SK-N-SH treated with all-trans-retinoic acid at 6 μM for 48 hours (cell line): ENCODE results near the gene TMEM63A.

ENCODE experiments used
- CREB5 ChIP-seq: fragments of 250-450 bp; sonication (Bioruptor Pico); IDR thresholded peaks from 2 replicates; pipeline ENCODE4 v1.5.1; 2020; ENCODE audit warnings: low read depth, mild to moderate bottlenecking, moderate library complexity
- ESRRG ChIP-seq: fragments of 250-450 bp; sonication (Bioruptor Pico); IDR thresholded peaks from 2 replicates; pipeline ENCODE4 v1.6.1; 2021; ENCODE audit warnings: mild to moderate bottlenecking
- RARB ChIP-seq: fragments of 250-450 bp; sonication (Bioruptor Pico); IDR thresholded peaks from 2 replicates; pipeline ENCODE4 v1.8.0; 2021; ENCODE audit warnings: mild to moderate bottlenecking, moderate library complexity
- TCF4 ChIP-seq: fragments of 250-450 bp; sonication (Bioruptor Pico); IDR thresholded peaks from 2 replicates; pipeline ENCODE4 v1.8.0; 2021; ENCODE audit warnings: mild to moderate bottlenecking, moderate library complexity, borderline replicate concordance
- TOX ChIP-seq: fragments of 250-450 bp; sonication (Bioruptor Pico); IDR thresholded peaks from 2 replicates; pipeline ENCODE4 v1.8.0; 2021; ENCODE audit warnings: mild to moderate bottlenecking, moderate library complexity, borderline replicate concordance
- TSHZ2 ChIP-seq: fragments of 250-450 bp; sonication (Bioruptor Pico); IDR thresholded peaks from 2 replicates; pipeline ENCODE4 v1.5.0; 2020; ENCODE audit warnings: mild to moderate bottlenecking, moderate library complexity
- ZFP3 ChIP-seq: fragments of 250-450 bp; sonication (Bioruptor Pico); IDR thresholded peaks from 2 replicates; pipeline ENCODE4 v1.5.0; 2020; ENCODE audit warnings: mild to moderate bottlenecking, moderate library complexity
- ZFP30 ChIP-seq: fragments of 450-650 bp; formaldehyde crosslinking; IDR thresholded peaks from 2 replicates; pipeline ENCODE4 v1.5.0; 2022; ENCODE audit warnings: mild to moderate bottlenecking, moderate library complexity

GRCh38 chr1:225827076-225827475 is 55.1 kb downstream of the TMEM63A start:
- TF ChIP-seq ZFP3 (no peak), TCF4 (CRISPR knock-in tag) (no peak), TOX (no peak), CREB5 (CRISPR knock-in tag) (no peak), RARB (no peak), ESRRG (CRISPR knock-in tag) (no peak), ZFP30 (CRISPR knock-in tag) (no peak), TSHZ2 (no peak)
